GM18517 (cell line): ENCODE data around the gene ENOSF1.
"Not testable (repeated sequence)": the region's sequence is repeated elsewhere in the genome, so short reads cannot be mapped to it uniquely, and the experiment has no call there.

ENCODE experiments used
- ATAC-seq: cut with Tn5 transposase; IDR thresholded peaks from one replicate; pipeline ENCODE4 v1.9.1; 2021; ENCODE audit warnings: mild to moderate bottlenecking, moderate library complexity; ENCODE audit not compliant: unreplicated experiment

ENOSF1 gene, protein sequence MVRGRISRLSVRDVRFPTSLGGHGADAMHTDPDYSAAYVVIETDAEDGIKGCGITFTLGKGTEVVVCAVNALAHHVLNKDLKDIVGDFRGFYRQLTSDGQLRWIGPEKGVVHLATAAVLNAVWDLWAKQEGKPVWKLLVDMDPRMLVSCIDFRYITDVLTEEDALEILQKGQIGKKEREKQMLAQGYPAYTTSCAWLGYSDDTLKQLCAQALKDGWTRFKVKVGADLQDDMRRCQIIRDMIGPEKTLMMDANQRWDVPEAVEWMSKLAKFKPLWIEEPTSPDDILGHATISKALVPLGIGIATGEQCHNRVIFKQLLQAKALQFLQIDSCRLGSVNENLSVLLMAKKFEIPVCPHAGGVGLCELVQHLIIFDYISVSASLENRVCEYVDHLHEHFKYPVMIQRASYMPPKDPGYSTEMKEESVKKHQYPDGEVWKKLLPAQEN

DNA sequence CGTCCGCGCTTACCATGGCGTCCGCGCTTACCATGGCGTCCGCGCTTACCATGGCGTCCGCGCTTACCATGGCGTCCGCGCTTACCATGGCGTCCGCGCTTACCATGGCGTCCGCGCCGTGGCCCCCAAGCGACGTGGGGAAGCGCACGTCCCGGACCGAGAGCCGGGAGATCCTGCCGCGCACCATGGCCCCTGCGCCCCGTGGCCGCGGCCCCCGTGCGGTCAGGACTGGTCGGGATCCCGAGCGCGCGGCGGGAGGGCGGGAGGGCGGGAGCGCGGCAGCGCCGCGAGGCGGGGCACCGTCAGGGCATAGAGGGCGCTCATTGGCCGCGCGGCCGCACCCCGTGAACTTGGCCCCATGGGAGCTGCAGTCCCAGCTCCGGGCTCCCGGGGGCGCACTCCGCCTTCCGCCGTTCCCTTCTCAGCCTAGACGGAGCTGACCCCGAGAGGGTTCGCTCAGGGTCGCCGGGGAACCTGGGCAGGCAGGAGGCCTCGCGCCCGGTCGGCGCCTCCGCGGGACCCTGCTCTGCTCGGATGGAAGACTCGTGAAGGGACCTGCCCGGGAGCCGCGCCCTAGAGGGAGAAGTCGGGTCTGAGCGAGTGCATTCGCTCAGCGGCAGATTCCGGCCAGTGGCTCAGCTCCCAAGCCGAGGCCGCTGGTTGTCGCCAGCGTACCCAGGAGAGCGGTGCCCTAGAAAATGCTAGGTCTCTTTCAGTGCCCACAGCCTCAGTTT is at the start of gene ENOSF1:
ENOSF1 (minus strand) TSS at position 230 of the 734 bp plus-strand sequence; CDS start at position 187, 43 bp downstream.
- ATAC-seq = peak; percentile 85

DNA sequence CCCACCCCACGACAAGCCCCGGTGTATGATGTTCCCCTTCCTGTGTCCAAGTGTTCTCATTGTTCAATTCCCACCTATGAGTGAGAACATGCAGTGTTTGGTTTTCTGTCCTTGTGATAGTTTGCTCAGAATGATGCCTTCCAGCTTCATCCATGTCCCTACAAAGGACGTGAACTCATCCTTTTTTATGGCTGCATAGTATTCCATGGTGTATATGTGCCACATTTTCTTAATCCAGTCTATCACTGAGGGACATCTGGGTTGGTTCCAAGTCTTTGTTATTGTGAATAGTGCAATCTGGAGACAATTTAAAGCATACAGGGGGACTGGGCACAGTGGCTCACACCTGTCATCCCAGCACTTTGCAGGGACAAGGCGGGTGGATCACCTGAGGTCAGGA is 47.4 kb upstream of the ENOSF1 start:
- not testable (repeated sequence) for ATAC-seq

DNA sequence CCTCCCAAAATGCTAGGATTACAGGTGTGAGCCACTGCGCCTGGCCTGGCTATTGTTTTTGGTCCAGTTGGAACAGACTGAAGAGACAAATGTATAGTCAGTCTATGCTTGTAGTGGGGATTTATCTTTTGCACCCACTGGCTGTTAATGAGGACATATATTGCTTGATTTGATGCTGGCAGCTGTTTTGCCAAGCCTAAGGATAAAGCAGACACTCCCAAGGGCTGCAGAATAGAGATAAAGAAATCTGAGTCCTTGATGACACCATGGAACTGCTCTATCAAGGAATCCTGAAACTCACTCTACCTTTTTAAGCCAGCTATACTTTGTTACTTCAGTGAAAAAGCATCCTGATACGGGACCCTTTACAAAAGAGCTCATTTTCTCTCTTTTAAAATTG is 43.1 kb upstream of the ENOSF1 start:
- no peak for ATAC-seq

DNA sequence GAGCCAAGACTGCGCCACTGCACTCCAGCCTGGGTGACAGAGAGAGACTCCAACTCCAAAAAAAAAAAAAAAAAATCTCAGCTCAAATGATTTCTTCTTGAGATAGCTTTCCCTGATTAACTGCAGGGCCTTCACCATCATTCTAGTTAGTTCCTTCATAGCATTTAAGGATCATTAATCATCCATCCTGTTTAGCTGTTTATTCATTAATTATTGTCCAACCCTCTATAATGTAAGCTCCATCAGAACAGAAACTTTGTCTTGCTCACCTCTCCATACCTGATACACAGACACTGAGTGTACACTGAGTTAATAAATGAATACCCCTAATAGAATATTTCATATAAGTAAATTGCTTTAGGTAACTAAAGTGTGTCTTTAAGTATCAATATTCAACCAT is 42.2 kb upstream of the ENOSF1 start:
- ATAC-seq = no peak

DNA sequence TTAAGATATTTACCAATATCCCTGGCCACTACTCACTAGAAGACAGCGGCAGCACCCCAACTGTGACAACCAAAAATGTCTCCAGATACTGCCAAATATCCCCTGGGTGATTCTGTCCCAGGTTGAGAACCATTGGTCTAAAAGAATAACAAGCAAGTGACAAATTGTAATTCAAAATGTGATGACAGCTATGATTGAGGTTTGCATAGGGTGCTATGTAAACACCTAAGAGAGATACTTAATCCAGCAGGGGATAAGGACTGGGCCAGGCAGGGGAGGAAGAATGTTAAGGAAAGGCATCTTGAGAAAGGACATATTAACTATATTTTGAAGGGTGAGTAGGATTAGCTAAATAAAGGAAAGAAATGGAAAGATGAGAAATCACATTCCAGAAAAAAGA is 38.0 kb upstream of the ENOSF1 start:
- ATAC-seq = no peak

DNA sequence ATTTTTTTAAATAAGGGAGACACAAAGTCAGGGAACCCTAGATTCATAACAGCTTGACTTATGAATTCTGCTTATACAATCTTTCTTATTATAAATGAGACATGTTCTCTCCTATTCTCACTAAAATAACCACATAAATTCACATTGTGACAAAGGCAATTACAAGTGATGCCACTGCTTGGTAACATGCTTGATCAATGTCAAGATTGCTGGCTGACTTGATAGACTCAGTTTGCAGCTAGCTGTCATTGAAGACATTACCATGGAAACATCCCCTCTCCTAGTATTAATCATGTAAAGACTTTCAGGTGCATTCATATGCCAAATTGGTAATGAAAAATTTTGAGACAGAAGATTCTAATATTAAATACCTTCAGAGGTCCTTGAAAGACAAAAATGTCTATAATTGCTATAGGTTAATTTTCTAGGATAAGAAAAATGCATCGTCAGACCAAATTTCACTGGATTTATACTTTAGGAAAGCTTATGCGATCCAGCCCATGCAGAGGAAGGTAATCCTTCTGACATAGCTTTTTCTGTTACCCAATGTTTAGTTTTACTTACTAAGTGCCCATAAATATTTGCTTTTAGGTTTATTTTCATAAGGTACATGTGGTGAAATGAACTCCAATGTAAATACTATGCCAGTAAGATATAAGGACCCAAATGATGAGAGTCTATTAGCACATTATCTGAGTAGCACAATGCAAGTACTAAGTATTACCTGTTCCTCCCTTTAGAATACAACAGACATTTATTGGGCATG is 32.6 kb upstream of the ENOSF1 start:
- ATAC-seq = no peak

DNA sequence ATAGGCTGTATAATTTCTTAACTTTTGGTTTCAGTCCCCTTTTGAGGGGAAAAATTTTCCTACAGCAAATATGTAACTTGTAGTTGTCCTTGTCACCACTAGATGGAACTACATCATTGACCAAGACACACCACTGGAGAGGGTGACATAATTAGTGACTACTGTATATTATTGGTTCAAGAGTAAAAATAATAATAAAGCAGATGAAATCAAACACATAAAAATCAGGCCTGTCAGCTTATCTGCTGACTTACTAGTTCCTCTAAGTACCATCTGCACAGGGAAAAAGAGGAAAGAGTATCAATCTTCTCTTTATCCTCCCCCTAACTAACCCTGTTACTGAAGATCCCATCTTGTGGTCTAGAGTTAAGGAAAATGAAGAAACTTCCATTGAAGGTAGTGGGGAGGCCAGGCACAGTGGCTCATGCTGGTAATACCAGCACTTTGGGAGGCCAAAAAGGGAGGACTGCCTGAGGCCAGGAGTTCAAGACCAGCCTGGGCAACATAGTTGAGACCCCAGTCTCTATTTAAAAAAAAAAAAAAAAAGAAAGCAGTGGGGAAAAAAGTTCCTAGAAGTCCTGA is 29.6 kb upstream of the ENOSF1 start:
- ATAC-seq = peak; percentile 79

DNA sequence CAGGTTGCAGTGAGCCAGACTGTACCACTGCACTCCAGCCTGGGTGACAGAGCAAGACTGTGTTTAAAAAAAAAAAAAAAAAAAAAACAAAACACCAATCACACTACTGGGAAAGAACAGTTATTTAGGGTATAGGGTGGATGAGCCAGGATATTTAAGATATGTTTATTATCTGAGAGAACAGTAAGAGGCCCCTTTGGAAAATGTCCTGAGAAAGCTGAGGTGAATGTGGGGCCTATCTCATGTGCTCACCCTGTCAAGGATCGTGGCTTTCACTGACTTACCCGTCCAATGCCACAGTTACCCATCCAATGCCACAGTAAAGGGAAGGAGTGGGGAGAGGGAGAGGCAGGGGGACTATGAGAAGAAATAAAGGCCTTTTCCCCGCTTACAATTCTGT is 19.9 kb upstream of the ENOSF1 start:
- no peak for ATAC-seq

DNA sequence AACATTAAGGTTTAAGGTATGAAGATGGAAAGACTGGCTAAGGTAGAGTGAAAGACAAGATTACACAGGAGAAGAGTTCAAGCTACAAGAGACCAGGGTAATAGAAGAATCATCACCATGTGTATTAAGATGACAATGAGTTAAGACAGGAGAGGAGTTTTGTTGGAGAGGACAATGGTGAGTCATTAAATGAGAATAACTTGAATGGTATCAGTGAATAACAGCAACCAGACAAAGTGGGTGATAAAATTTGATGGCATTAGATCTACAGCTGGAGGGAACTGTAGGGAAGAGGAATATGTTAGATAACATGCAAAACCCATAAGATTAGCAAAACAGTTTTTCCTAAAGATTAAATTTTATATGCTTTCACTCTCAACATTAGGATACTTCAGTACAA is 18.8 kb upstream of the ENOSF1 start:
- ATAC-seq = no peak

DNA sequence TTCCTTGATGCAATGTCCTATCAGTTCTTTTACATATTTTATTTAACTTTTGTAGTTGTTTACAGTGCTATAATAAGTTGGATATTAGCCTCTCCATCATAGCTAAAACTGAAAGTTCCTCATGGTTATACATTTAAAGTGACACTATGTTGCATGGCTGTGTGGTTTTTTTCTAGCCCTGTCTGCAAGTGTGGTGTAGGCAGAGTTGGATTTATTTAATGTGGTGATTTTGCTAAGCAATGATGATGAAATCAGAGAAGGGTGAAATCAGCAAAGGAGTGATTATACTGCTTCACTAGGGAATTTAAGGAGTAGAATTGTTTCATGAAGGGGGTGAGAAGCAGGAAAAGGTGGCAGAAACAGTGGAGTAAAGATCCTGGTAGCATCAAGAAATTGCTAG is 18.3 kb upstream of the ENOSF1 start:
- no peak for ATAC-seq

DNA sequence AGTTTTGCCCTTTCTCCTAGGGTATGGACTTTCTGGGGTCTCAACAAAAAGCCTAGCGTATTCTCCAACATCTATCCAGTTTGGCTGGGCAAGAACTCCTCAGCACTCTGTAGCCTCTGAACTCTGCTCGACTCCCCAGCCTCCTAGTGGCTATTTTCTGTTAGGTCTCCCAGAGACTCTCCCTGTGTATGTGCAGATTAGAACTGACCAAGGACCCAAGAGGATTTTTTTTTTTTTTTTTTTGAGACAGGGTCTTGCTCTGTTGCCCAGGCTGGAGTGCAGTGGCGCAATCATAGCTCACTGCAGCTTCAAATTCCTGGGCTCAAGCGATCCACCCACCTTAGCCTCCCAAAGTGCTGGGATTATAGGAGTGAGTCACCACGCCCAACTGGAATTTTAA is 17.7 kb upstream of the ENOSF1 start:
- not testable (repeated sequence) for ATAC-seq

DNA sequence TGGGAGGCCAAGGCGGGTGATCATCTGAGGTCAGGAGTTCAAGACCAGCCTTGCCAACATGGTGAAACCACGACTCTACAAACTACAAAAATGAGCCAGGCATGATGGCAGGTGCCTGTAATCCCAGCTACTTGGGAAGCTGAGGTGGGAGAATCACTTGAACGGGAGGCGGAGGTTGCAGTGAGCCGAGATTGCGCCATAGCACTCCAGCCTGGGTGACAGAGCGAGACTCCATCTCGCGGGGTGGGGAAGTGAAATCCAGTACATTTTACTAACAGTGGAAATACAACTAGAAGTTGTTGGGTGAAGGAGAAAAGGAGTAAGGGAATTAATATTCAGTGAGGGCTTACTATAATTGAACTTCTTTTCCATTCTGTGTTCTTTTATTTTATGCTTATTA is 13.2 kb upstream of the ENOSF1 start:
- no peak for ATAC-seq

DNA sequence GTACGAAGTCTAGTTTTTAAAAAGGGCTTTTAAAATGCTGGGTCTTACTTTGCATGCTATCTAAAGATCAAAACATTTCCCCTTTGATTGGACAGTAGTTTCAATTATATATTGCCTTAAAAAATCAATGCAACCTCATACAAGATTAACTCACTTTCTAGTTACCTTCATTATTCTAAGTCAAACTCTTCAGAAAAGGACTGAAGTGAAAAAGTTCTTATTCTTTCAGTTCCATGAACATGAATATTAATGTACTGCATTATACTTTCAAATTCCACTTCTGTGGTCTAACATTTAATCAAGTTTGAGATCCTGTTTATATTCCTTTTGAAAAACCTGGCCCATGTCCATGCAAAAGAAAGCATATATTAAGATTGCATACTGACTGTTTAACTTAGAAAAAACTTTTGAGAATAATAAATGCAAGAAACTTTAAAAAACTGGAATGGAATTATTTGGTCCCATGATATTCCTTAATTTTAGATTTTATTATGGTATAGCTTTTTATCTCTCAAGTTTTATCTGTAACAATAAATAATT is 11.2 kb upstream of the ENOSF1 start:
- ATAC-seq = no peak

DNA sequence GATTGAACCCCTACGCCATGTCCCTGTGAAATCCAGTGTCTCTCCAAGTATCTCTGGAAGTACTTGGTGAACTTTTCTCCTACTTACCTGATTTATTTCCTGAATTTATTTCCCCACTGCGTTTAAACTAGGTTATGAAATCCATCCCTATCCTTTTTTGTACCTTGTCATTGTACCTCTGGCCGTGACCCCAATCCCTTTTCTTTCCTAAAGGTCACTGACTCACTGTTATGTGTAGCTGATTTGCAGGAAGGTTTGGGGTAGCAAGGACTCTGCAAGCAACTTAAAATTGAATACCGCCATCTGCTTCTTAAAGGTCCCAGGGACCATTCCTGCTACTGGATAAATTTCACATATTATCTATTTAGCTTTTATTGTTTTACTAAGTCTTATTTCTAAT is 4.6 kb upstream of the ENOSF1 start:
- ATAC-seq = no peak

DNA sequence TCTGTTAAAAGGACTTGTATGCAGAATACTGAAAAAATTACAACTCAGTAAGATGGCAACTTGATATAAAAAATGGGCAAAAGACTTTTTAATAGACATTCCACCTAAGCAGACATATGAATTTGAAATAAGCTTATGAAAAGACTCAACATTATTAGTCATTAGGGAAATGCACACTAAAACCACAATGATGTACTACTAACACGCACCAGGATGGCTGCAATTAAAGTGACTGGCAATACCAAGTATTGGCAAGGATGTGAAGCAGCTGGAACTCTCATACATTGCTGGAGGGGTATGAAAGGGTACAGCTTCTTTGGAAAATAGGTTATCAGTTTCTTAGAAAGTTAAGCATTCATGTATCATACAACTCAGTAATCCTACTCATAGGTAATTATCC is 3.2 kb upstream of the ENOSF1 start:
- ATAC-seq = no peak

DNA sequence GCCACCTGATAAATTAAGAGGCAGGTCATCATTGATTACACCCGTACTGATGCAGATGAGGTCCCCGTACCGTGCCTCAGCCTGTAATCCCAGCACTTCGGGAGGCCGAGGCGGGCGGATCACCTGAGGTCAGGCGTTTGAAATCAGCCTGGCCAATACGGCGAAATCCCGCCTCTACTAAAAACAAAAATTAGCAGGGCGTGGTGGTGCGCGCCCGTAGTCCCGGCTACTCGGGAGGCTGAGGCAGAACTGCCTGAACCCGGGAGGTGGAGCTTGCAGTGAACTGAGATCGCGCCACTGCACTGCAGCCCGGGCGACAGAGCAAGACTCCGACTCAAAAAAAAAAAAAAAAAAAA is 683 bp upstream of the ENOSF1 start:
- no peak for ATAC-seq

DNA sequence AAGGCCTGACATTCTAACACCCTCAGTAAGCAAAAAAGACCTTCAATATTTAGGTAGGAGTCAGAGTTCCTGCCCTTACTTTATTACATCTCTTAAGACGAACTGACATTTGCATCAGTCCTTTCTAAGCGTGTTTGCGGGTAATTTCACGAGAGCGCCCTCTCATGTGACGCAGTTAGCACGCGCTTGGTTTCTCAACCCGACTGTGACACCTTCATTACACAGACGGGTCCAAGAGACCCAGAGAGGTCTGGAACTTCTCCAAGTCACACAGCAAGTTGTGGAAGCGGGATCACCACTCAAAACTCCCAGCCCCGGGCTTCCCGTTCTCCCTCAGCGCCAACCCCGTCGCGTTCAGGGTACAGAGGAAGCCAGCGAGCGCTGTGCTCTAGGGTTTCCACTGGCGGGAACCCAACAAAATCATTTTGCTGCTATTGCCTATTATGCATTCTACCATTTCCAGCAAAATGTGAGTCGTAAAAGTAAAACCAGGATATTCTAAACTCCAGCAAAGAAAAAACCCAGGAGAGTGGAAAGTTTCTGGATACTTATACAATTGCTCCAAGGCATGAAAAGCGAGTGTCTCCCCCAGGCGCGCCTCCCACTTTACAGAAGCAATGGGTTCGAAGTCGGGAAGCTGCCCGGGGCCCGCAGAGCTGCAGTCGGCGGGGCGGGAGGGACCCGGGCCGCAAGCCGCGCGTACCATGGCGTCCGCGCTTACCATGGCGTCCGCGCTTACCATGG is 601 bp downstream of the ENOSF1 start:
- ATAC-seq = peak; percentile 69

DNA sequence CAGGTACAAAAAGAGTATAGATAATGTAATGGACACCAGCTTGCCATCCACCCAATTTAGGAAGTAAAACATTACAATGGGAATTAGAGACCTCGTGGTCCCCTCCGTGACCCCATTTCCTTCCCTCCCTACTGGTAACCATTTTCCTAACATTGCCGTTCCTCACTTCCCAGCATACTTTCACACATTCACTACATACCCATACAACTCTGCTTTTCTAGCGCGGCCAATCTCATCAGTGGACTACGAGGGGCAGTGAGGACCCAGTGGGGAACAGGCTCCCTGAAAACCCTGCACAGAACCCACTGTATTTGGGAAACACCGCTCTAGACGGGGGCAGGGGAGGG is 1.1 kb downstream of the ENOSF1 start:
- peak; percentile 9 for ATAC-seq

DNA sequence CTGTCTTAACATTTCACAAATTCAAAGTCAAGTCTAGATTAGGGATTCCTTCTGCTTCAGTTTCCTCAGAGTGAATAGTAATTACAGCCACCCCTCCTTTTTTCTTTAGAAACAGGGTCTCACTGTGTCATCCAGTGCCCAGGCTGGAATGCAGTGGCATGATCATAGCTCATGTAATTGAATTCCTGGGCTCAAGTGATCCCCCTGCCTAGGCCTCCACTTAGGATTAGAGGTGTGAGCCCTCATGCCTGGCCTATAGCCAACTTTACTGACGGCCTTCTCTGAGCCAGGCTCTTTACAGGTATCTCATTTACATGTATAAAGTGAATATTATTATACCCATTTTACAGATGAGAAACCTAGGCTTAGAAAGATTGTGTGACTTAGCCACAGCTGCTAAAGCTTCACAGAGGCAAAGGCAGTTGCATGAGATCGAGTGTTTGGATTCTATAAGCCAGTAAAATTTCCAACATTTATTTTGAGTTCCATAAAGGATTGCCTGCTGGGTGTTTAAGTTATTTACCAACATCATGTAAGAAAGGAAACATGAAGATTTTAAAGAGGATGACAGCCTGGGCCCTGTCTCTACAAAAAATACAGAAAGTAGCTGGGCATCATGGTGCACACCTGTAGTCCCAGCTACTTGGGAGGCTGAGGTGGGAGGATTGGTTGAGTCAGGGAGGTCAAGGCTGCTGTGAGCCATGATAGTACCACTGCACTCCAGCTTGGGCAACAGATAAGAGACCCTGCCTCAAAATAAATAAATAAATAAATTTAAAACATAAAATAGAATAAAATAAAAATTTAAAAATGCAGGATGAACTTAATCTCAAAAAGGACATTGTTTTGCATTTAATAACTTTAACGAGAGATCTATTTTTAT is 1.8 kb downstream of the ENOSF1 start:
- no peak for ATAC-seq
